A549 (cell line): ENCODE data around the gene FAM174C. TPM values are rescaled to one million over a fixed set of nuclear protein-coding genes. Genes with fewer than 3 reads are reported as not detected.
A peak's percentile ranks its signal among the peaks of the same experiment; 100 is the strongest.

Experiments
- ATAC-seq, 2 experiments: fragments of 200-7000 bp in 1 of 2; fragments of >200 bp in 1 of 2; cut with Nextera tagmentation in 1 of 2; cut with Tn5 transposase in 1 of 2; 3 replicates each; pipeline versions ENCODE4 v1.8.0 to v1.9.1; 2018 to 2020; ENCODE audit warnings: mild to moderate bottlenecking in 1 of 2, moderate library complexity in 1 of 2
- CTCF ChIA-PET: fragments of 300-600 bp; sonication (Branson Sonifier 250); formaldehyde crosslinking; extraction: SDS; loops from one replicate; lab custom pipeline; 2021; ENCODE audit warnings: antibody characterized with exemption, inconsistent platforms; lab: Yijun Ruan, JAX
- POLR2A ChIA-PET: fragments of 350-600 bp; formaldehyde crosslinking; extraction: SDS; loops from one replicate; lab custom pipeline; 2021; ENCODE audit warnings: antibody characterized with exemption, inconsistent platforms; lab: Yijun Ruan, JAX
- DNase-seq, 2 experiments: peaks; one replicate each; pipeline versions ENCODE4 v3.0.0 to v3.0.0-alpha.2; 2011 to 2016; ENCODE audit warnings: low read depth in 1 of 2, low spot score in 1 of 2
- FAIRE-seq: peaks from 2 replicates; lab custom pipeline; 2011; peaks lifted over from hg19 to GRCh38; lab: Jason Lieb, UNC
- H3K27ac ChIP-seq, 2 experiments: fragments of >200 bp; sonication (Bioruptor Twin); formaldehyde crosslinking; 3 replicates each; pipeline ENCODE4 v1.5.1; 2016 to 2017
- H3K4me1 ChIP-seq: fragments of >200 bp; sonication (Bioruptor Twin); formaldehyde crosslinking; 3 replicates; pipeline ENCODE4 v1.6.1; 2016
- H3K4me2 ChIP-seq: fragments of >200 bp; sonication (Bioruptor Twin); formaldehyde crosslinking; 3 replicates; pipeline ENCODE4 v1.6.1; 2016
- H3K4me3 ChIP-seq: fragments of >200 bp; sonication (Bioruptor Twin); formaldehyde crosslinking; 3 replicates; pipeline ENCODE4 v1.5.1; 2016
- H3K9me3 ChIP-seq: fragments of >200 bp; sonication (Bioruptor Twin); formaldehyde crosslinking; 3 replicates; pipeline ENCODE4 v1.6.1; 2016
- BHLHE40 ChIP-seq: IDR thresholded peaks from 2 replicates; pipeline ENCODE4 v1.6.1; 2012; ENCODE audit warnings: low read depth, low read length, inconsistent platforms
- CHD4 ChIP-seq: fragments of 200-600 bp; sonication (generic); IDR thresholded peaks from 2 replicates; pipeline ENCODE4 v1.6.1; 2016; ENCODE audit warnings: antibody characterized with exemption, mild to moderate bottlenecking, borderline replicate concordance
- CTCF ChIP-seq: fragments of >200 bp; sonication (Bioruptor Twin); formaldehyde crosslinking; IDR thresholded peaks from 3 replicates; pipeline ENCODE4 v1.5.1; 2016
- E2F6 ChIP-seq: IDR thresholded peaks from 2 replicates; pipeline ENCODE4 v1.6.1; 2012; ENCODE audit warnings: low read depth, borderline replicate concordance
- ESRRA ChIP-seq: fragments of 150-350 bp; IDR thresholded peaks from 2 replicates; pipeline ENCODE4 v1.6.1; 2014; ENCODE audit warnings: mild to moderate bottlenecking, low read length, borderline replicate concordance
- FOSL2 ChIP-seq, 2 experiments: fragments of 450-650 bp in 1 of 2; fragments of >200 bp in 1 of 2; sonication (Bioruptor Twin) in 1 of 2; formaldehyde crosslinking; IDR thresholded peaks; 2 replicates each; pipeline versions ENCODE4 v1.5.0 to v1.6.1; 2016 to 2020; ENCODE audit warnings: mild to moderate bottlenecking in 1 of 2, moderate library complexity in 1 of 2
- GATA3 ChIP-seq: IDR thresholded peaks from 2 replicates; pipeline ENCODE4 v1.6.1; 2012; ENCODE audit warnings: borderline replicate concordance
- HOXB13 ChIP-seq: fragments of 250-450 bp; sonication (Bioruptor Pico); IDR thresholded peaks from 2 replicates; pipeline ENCODE4 v1.5.0; 2020; ENCODE audit warnings: low read depth, mild to moderate bottlenecking, moderate library complexity
- JUNB ChIP-seq: fragments of >200 bp; sonication (Bioruptor Twin); formaldehyde crosslinking; IDR thresholded peaks from 2 replicates; pipeline ENCODE4 v1.6.1; 2016
- KDM1A ChIP-seq: fragments of 200-600 bp; sonication (generic); IDR thresholded peaks from 2 replicates; pipeline ENCODE4 v1.6.1; 2016; ENCODE audit warnings: low read depth, mild to moderate bottlenecking
- MAX ChIP-seq: IDR thresholded peaks from 2 replicates; pipeline ENCODE4 v1.6.1; 2012
- MYC ChIP-seq: IDR thresholded peaks from 2 replicates; pipeline ENCODE4 v1.6.1; 2012; ENCODE audit warnings: mild to moderate bottlenecking, inconsistent platforms, low read length, improper control_type of control experiment, borderline replicate concordance
- NR3C1 ChIP-seq: fragments of >200 bp; sonication (Bioruptor Twin); formaldehyde crosslinking; IDR thresholded peaks from 3 replicates; pipeline ENCODE4 v1.6.1; 2017
- PHF8 ChIP-seq: fragments of 200-600 bp; sonication (generic); IDR thresholded peaks from 2 replicates; pipeline ENCODE4 v1.6.1; 2016; ENCODE audit warnings: low read depth, mild to moderate bottlenecking, antibody characterized with exemption, moderate library complexity, borderline replicate concordance
- RNF2 ChIP-seq: fragments of 200-600 bp; sonication (generic); IDR thresholded peaks from 2 replicates; pipeline ENCODE4 v1.6.1; 2016; ENCODE audit warnings: low read depth, mild to moderate bottlenecking, antibody characterized with exemption, moderate library complexity, borderline replicate concordance
- ZFP36 ChIP-seq: fragments of 450-650 bp; IDR thresholded peaks from 2 replicates; pipeline ENCODE4 v1.6.1; 2014; ENCODE audit warnings: borderline replicate concordance; ENCODE audit not compliant: partially characterized antibody
- WGBS: methylation state at CpG from one replicate; pipeline ENCODE4 v1.1.6; 2017; ENCODE audit errors: missing lambda C conversion rate; 5-methylcytosine and 5-hydroxymethylcytosine counted together
- polyA plus RNA-seq, 4 experiments: library from polyadenylated mRNA; depleted of rRNA in 3 of 4; stranded (reverse); fragments of >200 nt; fragmentation: RNase III in 1 of 4; extraction: RNeasy Plus Mini Kit Qiagen cat#74134 plus additional on column Dnase treatment in 1 of 4; gene quantifications; 2 replicates in 3 of 4; 3 replicates in 1 of 4; pipeline ENCODE4 v1.2.3, GENCODE V29; 2011 to 2017

FAM174C gene
- polyA plus RNA-seq, 2 of the 4 experiments (the other 2 are of a cell fraction), result 24.8 to 37.1 TPM

- whole genome bisulfite sequencing, result 93% methylated on average over 12 of the region's 18 CpGs
- no peaks in the 10 kb centered on the region for H3K9me3 ChIP-seq
- TF ChIP-seq RNF2 (no peak), ESRRA (no peak), JUNB (no peak), CHD4 (no peak), E2F6 (no peak), MYC (no peak), KDM1A (no peak)
- no peak overlapping the region for H3K4me3 ChIP-seq
- ChIA-PET POLR2A (interaction anchor here (1.5 kb wide), 1 partner anchor 42 kb away, joined by 3 read pairs; no protein-coding TSS in a partner anchor), CTCF (interaction anchor here (1.9 kb wide), 1 partner anchor 31 kb away, joined by 5 read pairs; no protein-coding TSS in a partner anchor)
- H3K27ac ChIP-seq, result no peak overlapping the region
- H3K4me2 ChIP-seq, result no peak overlapping the region
- no peak for FAIRE-seq
- ATAC-seq, result no peak
- peaks cover 25% of the 10 kb centered on the region for H3K4me1 ChIP-seq
- DNase-seq, result no peak
These were observed 35.5 kb downstream of the FAM174C start for GRCh38 chr19:1310853-1311180.

GRCh38 chr19:1311543-1312091 is 36.3 kb downstream of the FAM174C start:
- no peak overlapping the region for H3K4me2 ChIP-seq
- no peak for TF ChIP-seq JUNB
- TF ChIP-seq GATA3, result no peak
- TF ChIP-seq, all 56 proteins: peak for 0
- FAIRE-seq, result no peak
- Histone ChIP-seq H3K27ac (peak overlapping the region in 1 of 2 experiments; percentile 71; a peak in 2 of 6 replicates), H3K9me3 (no peaks in the 10 kb centered on the region), H3K4me1 (peaks cover 25% of the 10 kb centered on the region), H3K4me3 (no peak overlapping the region)
- ChIA-PET POLR2A (interaction anchor here (0.6 to 1.5 kb wide), 2 partner anchors 43 to 179 kb away, joined by 3 to 4 read pairs; partner anchors contain the start of gene REEP6), CTCF (interaction anchor here (0.7 to 1.9 kb wide), 3 partner anchors 32 to 71 kb away, joined by 3 to 5 read pairs (median 3); no protein-coding TSS in a partner anchor)
- ATAC-seq, result peak; percentile 16 to 32; a peak in 5 of 6 replicates
- DNase-seq, result peak in 1 of 2 experiments; percentile 52
- 69% methylated on average over 10 of the region's 21 CpGs for WGBS

GRCh38 chr19:1312767-1313694 is 37.7 kb downstream of the FAM174C start:
- TF ChIP-seq ZFP36 (no peak), HOXB13 (CRISPR knock-in tag) (no peak), PHF8 (no peak), JUNB (no peak), CTCF (no peak), MAX (0 out of 2 replicates have a peak, but pooled peaks have one; percentile 24), BHLHE40 (no peak), NR3C1 (no peak), FOSL2 (IDR thresholded peaks at IDR 0.05) (peak; percentile 42; the same call in 1 of the 2 replicates), FOSL2 (CRISPR knock-in tag; IDR thresholded peaks at IDR 0.05) (peak; percentile 68)
- WGBS, result 0% methylated on average over 4 of the region's 61 CpGs
- POLR2A ChIA-PET, result interaction anchor here (1.8 kb wide), 1 partner anchor 38 kb away, joined by 6 read pairs; the partner anchor contains the start of gene FAM174C
- CTCF ChIA-PET, result interaction anchor here (0.8 to 5.0 kb wide), 8 partner anchors 22 to 52 kb away, joined by 3 to 28 read pairs (median 5); a partner anchor contains a TSS
- no peaks in the 10 kb centered on the region for H3K9me3 ChIP-seq
- H3K4me3 ChIP-seq, result no peak overlapping the region
- ATAC-seq (peak; percentile 62 to 73), FAIRE-seq (no peak), DNase-seq (peak; percentile 70 to 88)
- peak overlapping the region; percentile 70 to 90 for H3K27ac ChIP-seq
- H3K4me1 ChIP-seq, result peaks cover 25% of the 10 kb centered on the region
- H3K4me2 ChIP-seq, result peak overlapping the region; percentile 55
